Measurements from ENCODE around the gene IER2.

DNA sequence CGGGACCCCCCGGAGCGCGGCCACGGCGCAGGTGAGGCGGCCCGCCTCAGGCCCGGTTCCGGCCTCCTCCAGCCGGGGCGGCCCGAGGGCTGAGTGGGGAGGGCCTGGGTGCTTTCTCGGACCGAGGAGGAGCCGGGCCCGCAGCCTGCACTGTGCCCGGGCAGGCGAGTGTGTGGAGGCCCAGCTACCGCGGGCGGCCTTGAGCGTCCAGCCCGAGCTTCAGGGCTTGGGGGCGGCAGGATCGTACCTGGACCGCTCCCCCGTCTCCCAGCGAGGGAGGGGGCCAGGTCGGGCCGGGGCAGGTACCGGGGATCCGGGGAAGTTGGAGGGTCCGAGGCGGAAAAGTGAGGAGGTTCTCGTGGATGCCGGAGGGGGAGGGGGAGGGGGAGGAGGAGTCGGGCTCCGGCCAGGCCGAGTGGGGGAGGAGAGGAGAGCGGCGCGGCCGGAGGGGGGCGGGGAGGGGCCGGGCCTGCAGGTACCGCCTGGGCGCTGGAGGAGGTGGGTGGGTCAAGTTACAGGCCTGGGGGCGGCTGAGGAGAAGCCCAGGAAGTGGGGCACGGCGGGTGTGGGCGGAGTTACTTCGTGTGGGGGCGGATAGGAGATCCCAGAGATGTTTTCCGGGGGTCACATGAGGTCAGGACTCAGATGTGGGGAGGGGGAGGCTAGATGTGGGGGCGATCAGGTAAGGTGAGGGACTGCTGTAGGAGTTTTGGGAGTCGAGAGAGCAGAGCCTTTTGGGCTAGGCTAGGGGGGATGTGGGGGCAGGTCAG is 31.6 kb upstream of the IER2 start:
- TF ChIP-seq CTBP1 (IDR thresholded peaks at IDR 0.05; ENCODE audit: borderline replicate concordance), result no peak
- TF ChIP-seq FOXA1 (IDR thresholded peaks at IDR 0.05), result no peak
